Subcutaneous abdominal adipose tissue (tissue), 5 donors: ENCODE measurements around the gene RBP7.

ENCODE experiments used
- H3K27ac ChIP-seq: one replicate; pipeline ENCODE4 v1.7.0; 2013; ENCODE audit warnings: low read depth, mild to moderate bottlenecking, inconsistent platforms, low read length, moderate library complexity
- H3K27me3 ChIP-seq, 5 donors: one replicate each; pipeline ENCODE4 v1.7.0; 2013; ENCODE audit warnings: low read length in 5 of 5, inconsistent platforms in 1 of 5; ENCODE audit not compliant: control insufficient read depth in 5 of 5, insufficient read depth in 4 of 5
- H3K36me3 ChIP-seq, 5 donors: one replicate each; pipeline ENCODE4 v1.7.0; 2013; ENCODE audit warnings: low read length in 5 of 5; ENCODE audit not compliant: control insufficient read depth in 5 of 5, insufficient read depth in 5 of 5
- H3K4me1 ChIP-seq, 5 donors: one replicate each; pipeline ENCODE4 v1.7.0; 2013; ENCODE audit warnings: low read length in 5 of 5, mild to moderate bottlenecking in 3 of 5, moderate library complexity in 1 of 5; ENCODE audit not compliant: control insufficient read depth in 5 of 5, insufficient read depth in 5 of 5
- H3K4me3 ChIP-seq, 5 donors: one replicate each; pipeline ENCODE4 v1.7.0; 2013; ENCODE audit warnings: low read length in 5 of 5, low read depth in 1 of 5
- H3K9ac ChIP-seq, 5 donors: one replicate each; pipeline ENCODE4 v1.7.0; 2013; ENCODE audit warnings: low read length in 5 of 5, mild to moderate bottlenecking in 4 of 5, moderate library complexity in 3 of 5
- H3K9me3 ChIP-seq, 5 donors: one replicate each; pipeline ENCODE4 v1.7.0; 2013; ENCODE audit warnings: low read length in 5 of 5; ENCODE audit not compliant: control insufficient read depth in 5 of 5
- donor health status: healthy.
- donor health status: healthy.
- donor health status: healthy.
- donor health status: healthy.
- donor health status: healthy.

RBP7 gene

GRCh38 chr1:10061276-10061675 lies 64.2 kb downstream of the RBP7 start:
- Histone ChIP-seq H3K4me3 (no peak overlapping the region), H3K27me3 (no peaks in the 10 kb centered on the region), H3K36me3 (peaks cover 0 to 7% (median 0%) of the 10 kb centered on the region in 5 donors), H3K9ac (no peak overlapping the region), H3K4me1 (peaks cover 2 to 38% (median 21%) of the 10 kb centered on the region in 5 donors), H3K9me3 (no peaks in the 10 kb centered on the region), H3K27ac (no peak overlapping the region)

GRCh38 chr1:10063878-10064277 lies 66.8 kb downstream of the RBP7 start:
- Histone ChIP-seq H3K9me3 (no peaks in the 10 kb centered on the region), H3K9ac (no peak overlapping the region), H3K4me3 (no peak overlapping the region), H3K4me1 (peaks cover 2 to 45% (median 28%) of the 10 kb centered on the region in 5 donors), H3K36me3 (peaks cover 0 to 4% (median 0%) of the 10 kb centered on the region in 5 donors), H3K27me3 (no peaks in the 10 kb centered on the region), H3K27ac (no peak overlapping the region)

- H3K9ac ChIP-seq = no peak overlapping the region
- H3K27me3 ChIP-seq = no peaks in the 10 kb centered on the region
- no peak overlapping the region for H3K27ac ChIP-seq
- H3K9me3 ChIP-seq = no peaks in the 10 kb centered on the region
- H3K4me3 ChIP-seq = no peak overlapping the region
- peaks cover 2 to 37% (median 20%) of the 10 kb centered on the region in 5 donors for H3K4me1 ChIP-seq
- peaks cover 0 to 3% (median 0%) of the 10 kb centered on the region in 5 donors for H3K36me3 ChIP-seq
Observed at GRCh38 chr1:10064416-10065343, 67.7 kb downstream of the RBP7 start.

- Histone ChIP-seq H3K27ac (no peak overlapping the region), H3K4me3 (no peak overlapping the region), H3K9ac (no peak overlapping the region)
Observed at GRCh38 chr1:10065344-10065685, 68.3 kb downstream of the RBP7 start.

More at GRCh38 chr1:10065344-10065685, 68.3 kb downstream of the RBP7 start:
- Histone ChIP-seq H3K27me3 (no peaks in the 10 kb centered on the region), H3K4me1 (peaks cover 2 to 31% (median 19%) of the 10 kb centered on the region in 5 donors), H3K9me3 (no peaks in the 10 kb centered on the region), H3K36me3 (no peaks in the 10 kb centered on the region)
